HG02571 (cell line): Measurements from ENCODE around the gene FUBP1.
"Not testable (repeated sequence)": the region's sequence is repeated elsewhere in the genome, so short reads cannot be mapped to it uniquely, and the experiment has no call there.

ENCODE experiments used
- ATAC-seq: cut with Tn5 transposase; IDR thresholded peaks from one replicate; pipeline ENCODE4 v1.9.1; 2021; ENCODE audit warnings: mild to moderate bottlenecking, moderate library complexity; ENCODE audit not compliant: unreplicated experiment

FUBP1 gene

GRCh38 chr1:77948841-77949424 is 29.9 kb downstream of the FUBP1 start:
- ATAC-seq: no peak

- no peak for ATAC-seq
Measured at GRCh38 chr1:77945345-77945744, 33.5 kb downstream of the FUBP1 start.

GRCh38 chr1:77942400-77943140 is 36.3 kb downstream of the FUBP1 start:
- no peak for ATAC-seq

- no peak for ATAC-seq
Measured at GRCh38 chr1:77940921-77941570, 37.8 kb downstream of the FUBP1 start.

GRCh38 chr1:77938651-77939050 is 40.2 kb downstream of the FUBP1 start:
- ATAC-seq: no peak

GRCh38 chr1:77929806-77930205 is 49.1 kb downstream of the FUBP1 start:
- ATAC-seq: no peak

- no peak for ATAC-seq
Measured at GRCh38 chr1:77927414-77927813, 51.5 kb downstream of the FUBP1 start.

GRCh38 chr1:77926561-77927357 is 52.1 kb downstream of the FUBP1 start:
- ATAC-seq: no peak

- no peak for ATAC-seq
Measured at GRCh38 chr1:77925956-77926355, 52.9 kb downstream of the FUBP1 start.

- no peak for ATAC-seq
Measured at GRCh38 chr1:77925518-77925917, 53.4 kb downstream of the FUBP1 start.

- ATAC-seq: not testable (repeated sequence)
Measured at GRCh38 chr1:77918918-77919317, 60.0 kb downstream of the FUBP1 start.

GRCh38 chr1:77910116-77910515 is 68.8 kb downstream of the FUBP1 start:
- no peak for ATAC-seq

GRCh38 chr1:77906624-77907023 is 72.2 kb downstream of the FUBP1 start:
- no peak for ATAC-seq

- ATAC-seq: no peak
Measured at GRCh38 chr1:77906019-77906545, 72.8 kb downstream of the FUBP1 start.

GRCh38 chr1:77905603-77906002 is 73.3 kb downstream of the FUBP1 start:
- ATAC-seq: no peak

- no peak for ATAC-seq
Measured at GRCh38 chr1:77900687-77901293, 78.1 kb downstream of the FUBP1 start.

GRCh38 chr1:77899647-77900320 is 79.1 kb downstream of the FUBP1 start:
- ATAC-seq: no peak
